GM11168 (cell line): ENCODE results near the gene RSPRY1.

Source experiments
- in situ Hi-C: fragments of 300-500 bp; cut with MboI; formaldehyde crosslinking; loops from one replicate; pipeline ENCODE4 v1.12.0; 2022; ENCODE audit warnings: low sequenced_read_pairs; ENCODE audit not compliant: unreplicated experiment

RSPRY1 gene

GRCh38 chr16:57284952-57285363, 98.8 kb downstream of the RSPRY1 start:
- in situ Hi-C loops: no loop called here

- in situ Hi-C loops: no loop called here
These were observed 99.2 kb downstream of the RSPRY1 start for GRCh38 chr16:57285379-57285778.

GRCh38 chr16:57289391-57290257, 103.5 kb downstream of the RSPRY1 start:
- in situ Hi-C loops: no loop called here
